GM19025 (cell line): Measurements from ENCODE around the gene DRC7.

Experiments
- ATAC-seq: cut with Tn5 transposase; IDR thresholded peaks from one replicate; pipeline ENCODE4 v1.9.1; 2021; ENCODE audit warnings: mild to moderate bottlenecking, low read depth, moderate library complexity; ENCODE audit not compliant: unreplicated experiment

DRC7 gene

DNA sequence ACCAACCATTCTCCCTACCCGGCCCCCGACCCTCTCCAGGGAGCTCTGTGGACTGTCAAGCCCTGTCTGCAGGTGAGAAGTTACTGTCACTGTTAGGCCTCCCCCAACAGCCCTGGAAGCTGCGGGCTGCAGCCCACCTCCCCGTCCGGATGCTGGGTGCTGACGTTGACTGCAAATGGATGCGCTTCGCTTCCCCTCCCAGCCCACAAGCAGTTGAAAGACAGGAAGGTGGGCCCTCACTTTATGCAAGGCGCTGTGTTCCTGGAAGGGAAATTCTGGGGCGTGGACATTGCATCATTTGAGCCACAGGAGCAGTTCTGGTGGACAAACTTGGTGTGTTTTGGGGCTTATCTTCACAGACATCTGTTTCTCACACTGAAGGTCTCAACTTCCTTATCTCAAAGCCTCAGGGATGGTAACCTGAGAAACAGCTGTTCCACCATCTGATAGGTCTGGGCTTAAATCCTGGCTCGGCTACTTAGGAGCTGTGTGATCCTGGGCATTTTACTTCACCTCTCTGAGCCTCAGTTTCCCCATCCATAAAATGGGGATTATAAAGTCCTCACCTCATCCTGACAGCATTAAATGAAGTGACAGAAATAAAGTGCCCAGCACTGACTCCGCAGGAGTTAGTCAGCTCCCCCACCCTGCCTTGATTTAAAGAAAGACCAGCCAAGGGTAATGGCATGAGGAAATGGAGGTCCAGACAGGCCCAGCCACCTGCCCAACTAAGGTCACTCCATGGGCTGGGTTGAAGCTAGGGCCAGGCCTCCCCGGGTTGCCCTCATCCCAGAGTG lies 4.6 kb upstream of the DRC7 start:
- ATAC-seq: no peak

DNA sequence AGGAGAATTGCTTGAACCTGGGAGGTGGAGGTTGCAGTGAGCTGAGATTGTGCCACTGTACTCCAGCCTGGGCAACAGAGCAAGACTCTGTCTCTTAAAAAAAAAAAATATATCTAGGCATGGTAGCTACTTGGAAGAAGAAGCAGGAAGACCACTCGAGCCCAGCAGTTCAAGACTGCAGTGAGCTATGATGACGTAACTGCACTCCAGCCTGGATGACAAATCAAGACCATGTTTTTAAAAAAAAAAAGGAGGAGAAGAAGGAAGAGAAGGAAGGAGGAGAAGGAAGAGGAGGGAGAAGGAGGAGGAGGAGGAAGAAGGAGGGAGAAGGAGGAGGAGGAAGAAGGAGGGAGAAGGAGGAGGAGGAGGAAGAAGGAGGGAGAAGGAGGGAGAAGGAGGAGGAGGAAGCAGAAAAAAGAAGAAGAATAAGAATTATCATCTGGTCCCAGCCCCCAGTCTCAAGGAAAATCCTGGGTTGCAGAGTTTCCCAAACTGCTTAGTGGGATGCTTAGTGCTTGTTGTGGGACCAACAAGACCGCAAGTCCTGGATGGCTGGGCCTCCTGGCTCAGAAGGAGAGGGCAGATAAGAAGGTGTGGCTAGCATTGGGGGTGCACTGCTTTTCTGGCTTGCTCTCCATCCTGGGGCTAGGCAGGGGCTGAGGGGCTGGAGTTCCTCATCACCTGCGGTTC lies 3.7 kb upstream of the DRC7 start:
- no peak for ATAC-seq

DNA sequence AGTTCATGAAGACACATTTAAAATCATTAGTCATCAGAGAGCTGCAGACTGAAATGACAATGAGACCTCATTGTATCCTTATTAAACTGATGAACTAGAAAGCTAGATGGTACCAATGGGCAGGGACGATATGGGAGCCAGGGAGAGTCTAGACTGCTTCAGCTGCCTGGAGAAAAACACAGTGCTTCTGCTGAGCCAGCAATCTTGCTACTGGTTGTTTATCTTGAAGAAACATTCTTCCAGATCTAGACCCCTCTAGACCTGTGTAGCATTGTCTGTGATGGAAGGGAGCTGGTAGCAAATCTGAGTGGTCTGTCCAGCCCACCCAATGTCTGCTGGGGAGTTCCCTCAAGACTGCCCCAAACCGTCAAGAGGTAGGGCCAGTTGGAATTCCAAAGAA lies 2.0 kb upstream of the DRC7 start:
- ATAC-seq: no peak

DNA sequence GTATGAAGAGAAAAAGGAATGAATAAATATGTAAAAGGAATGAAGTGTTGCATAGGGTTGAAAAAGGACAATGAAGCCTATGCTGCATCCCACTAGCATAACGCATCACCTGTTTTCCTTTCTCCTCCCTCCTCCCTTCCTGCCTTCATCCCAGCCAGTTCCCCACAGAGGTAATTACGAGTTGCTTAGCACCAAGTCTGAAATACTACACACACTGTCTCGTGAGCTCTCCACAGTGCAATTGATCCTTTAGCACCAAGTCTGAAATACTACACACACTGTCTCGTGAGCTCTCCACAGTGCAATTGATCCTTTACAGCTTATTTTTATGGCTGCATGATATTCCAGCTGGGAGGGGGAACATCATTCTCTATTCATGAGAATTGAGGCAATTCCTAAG lies 1.1 kb upstream of the DRC7 start:
- ATAC-seq: no peak

DNA sequence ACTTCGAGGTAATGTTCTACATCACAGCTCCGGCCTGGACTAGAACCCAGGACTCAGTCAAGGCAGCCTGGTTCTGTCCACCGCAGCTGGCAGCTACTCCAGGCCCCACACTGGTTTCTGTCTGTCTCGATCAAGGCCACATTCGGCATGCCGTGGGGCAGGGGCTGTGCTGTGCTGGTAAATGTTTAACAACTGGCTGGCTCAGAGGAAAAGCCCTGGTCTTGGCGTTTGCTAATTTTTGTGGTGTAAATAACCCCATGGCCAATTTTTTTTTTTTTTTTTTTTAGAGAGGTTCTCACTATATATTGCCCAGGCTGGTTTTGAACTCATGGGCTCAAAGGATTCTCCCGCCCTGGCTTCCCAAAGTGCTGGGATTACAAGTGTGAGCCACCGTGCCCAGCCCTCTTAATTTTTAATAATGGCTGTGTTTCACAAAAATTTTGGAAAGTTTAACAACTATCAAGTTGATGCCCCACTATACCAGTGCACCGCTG lies 328 bp upstream of the DRC7 start:
- ATAC-seq: no peak

DNA sequence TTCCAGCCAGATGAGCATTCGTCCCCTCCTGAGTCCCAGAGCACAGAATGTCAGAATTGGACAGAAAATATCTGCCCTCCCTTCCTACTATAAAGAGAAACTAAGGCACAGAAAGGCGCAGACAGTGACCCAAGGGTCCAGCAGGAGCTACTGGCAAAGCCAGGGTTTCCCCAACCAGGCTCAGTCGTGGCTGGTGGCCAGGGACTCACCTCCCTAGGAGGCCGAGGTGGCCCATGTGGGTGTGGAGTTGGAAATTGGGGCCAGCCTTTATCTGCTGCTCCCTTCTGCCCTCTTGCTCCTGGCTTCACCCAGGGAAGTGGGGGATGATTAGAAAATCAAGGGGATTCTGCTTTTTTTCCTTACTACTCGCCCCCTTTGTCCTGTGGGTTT lies 1.1 kb downstream of the DRC7 start:
- ATAC-seq: no peak

DNA sequence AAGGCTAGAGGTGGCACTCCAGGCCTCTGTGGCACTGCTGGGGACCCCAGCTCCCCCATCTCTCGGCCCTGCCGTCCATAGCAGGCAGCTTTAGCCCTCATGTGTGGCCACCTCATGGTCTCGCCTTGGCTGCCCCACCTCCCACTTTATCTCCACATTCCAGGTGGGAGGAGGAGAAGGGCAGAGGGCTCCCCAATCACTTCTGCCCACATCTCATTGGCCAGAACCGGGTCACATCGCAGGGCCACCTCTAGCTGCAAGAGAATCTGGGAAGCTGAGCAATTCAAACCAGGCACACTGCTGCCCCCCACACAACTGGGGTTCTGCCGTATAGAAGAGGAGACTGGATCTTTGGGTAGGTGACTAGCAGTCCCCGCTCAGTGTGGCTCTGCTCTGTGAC lies 1.6 kb downstream of the DRC7 start:
- ATAC-seq: no peak

DNA sequence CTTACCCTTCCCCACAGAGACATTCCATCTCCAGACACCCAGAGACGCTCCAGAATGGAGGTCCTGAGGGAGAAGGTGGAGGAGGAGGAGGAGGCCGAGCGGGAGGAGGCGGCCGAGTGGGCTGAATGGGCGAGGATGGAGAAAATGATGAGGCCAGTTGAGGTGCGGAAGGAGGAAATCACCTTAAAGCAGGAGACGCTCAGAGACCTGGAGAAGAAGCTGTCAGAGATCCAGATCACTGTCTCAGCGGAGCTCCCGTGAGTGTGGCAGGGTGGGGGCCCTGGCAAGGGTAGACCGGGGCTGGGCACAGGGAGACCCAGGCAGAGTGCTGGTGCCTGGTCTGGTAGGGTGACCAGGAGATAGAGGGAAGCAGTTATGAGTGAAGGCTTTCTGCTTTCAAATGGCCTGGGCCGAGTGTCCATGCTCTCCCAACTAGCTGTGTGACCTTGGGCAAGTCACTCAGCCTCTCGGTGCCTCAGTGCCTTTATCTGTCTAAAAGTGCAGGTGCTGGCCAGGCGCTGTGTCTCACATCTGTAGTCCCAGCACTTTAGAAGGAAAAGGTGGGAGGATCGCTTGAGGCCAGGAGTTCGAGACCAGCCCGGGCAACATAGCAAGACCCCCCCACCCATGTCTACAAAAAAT lies 3.4 kb downstream of the DRC7 start:
- no peak for ATAC-seq

DNA sequence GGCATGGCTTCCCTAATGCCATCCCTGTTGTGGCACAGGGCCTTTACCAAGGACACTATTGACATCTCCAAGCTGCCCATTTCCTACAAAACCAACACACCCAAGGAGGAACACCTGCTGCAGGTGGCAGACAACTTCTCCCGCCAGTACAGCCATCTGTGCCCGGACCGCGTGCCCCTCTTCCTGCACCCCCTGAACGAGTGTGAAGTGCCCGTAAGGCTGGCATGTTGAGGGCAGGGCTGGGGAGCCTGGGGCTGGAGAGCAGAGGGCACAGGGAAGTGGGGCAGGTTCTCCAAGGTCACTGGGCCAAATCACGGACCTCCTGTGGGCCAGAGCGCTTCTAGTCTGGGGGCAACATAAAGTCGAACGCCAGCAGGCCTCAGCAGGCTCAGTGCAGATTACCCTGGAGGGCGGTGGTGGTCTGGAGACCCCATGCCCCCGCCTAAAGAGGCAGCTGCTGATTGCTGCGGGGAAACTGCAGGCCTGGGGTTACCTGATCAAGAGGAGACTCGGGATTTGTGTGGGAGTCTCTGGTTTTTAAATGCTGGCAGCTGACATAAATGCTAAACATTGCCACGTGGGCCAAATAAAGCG lies 4.3 kb downstream of the DRC7 start:
- no peak for ATAC-seq

DNA sequence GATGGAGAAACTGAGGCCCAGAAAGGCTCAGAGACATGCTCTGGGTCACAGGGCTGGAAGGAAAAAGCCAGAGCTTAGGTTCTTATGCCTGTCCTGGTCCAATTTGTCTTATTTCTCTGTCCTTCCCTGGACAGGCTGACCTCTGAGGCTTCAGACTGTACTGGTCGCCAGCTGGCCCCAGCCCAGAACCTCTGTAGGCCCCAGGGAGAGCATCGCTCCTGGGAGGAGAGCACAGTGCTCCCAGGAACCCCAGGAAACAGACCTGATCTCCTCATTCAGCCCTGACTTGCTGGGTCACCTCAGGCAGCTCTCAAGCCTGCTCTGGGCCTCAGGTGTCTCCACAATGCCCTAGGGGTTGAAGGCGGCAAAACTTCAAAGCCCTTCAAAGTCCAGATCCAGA lies 4.9 kb downstream of the DRC7 start:
- no peak for ATAC-seq

DNA sequence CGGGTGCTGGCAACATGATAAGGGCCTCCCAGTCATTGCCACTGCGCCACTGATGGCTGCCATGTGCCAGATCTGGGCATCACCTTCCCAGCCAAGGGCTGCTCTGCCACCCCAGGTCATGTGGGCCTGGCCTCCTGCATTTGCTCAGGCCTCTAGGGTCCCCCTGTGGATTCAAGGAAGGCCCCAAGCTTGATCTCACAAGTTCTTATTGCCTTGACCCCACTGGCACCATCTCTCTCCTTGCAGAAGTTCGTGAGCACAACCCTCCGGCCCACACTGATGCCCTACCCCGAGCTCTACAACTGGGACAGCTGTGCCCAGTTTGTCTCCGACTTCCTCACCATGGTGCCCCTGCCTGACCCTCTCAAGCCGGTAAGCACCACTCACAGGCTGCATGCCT lies 5.3 kb downstream of the DRC7 start:
- no peak for ATAC-seq

DNA sequence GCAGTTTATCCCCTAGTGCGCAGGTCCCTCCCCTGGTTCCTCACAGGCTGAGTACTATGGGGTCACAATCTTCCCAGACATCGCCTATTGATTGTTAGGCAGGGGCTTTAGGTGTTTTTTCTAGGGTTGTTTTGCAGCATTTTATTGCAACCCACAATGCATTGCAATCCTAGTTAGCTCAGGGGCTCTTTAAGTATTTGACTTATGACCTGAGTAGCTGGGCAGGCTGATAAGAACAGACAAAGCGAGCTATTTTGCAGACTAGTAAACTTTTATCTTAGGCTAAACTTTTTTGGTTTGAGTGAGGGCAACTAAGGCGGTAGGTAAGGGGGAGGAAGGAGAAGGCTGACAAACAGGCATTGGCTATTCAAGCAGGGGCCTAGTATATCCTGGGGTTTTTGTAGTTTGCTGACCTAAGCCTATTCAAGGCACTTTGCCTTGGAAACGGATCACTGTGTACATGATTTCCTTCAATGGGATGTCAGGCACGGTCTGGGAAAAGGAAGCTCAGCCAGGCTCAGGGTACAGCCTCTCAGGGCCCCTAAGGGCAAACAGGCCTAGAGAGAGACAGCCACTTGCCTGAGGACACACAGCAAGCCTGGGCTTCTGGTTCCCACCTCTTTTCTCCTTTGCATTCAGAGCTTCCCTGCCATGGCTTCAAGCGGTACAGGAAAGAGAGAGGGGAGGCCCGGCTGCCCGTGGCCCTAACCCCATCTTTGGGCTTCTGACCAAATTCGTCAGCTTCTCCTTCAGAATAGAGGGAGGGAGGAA lies 6.4 kb downstream of the DRC7 start:
- ATAC-seq: no peak

DNA sequence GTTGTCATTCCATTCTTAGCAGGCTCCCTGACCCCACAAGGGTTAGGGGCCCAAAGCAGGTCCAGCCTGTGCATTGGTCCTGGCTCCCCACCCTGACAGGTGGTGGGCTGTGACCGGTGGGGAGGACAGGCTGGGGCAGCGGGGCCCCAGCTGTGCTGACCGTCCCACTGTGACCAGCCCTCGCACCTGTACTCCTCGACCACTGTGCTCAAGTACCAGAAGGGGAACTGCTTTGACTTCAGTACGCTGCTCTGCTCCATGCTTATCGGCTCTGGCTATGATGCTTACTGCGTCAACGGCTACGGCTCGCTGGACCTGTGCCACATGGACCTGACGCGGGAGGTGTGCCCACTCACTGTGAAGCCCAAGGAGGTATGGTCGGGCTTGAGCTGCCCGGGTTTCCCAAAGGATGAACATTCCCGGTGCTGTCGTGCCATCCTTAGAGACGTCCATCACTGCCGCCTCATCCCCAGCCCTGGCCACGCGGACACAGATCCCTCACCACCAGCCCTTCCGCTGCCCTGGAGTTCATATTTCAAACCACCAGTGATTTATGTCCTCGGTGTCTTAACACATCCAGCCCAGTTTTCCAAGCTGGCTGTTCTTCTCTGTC lies 7.3 kb downstream of the DRC7 start:
- no peak for ATAC-seq

DNA sequence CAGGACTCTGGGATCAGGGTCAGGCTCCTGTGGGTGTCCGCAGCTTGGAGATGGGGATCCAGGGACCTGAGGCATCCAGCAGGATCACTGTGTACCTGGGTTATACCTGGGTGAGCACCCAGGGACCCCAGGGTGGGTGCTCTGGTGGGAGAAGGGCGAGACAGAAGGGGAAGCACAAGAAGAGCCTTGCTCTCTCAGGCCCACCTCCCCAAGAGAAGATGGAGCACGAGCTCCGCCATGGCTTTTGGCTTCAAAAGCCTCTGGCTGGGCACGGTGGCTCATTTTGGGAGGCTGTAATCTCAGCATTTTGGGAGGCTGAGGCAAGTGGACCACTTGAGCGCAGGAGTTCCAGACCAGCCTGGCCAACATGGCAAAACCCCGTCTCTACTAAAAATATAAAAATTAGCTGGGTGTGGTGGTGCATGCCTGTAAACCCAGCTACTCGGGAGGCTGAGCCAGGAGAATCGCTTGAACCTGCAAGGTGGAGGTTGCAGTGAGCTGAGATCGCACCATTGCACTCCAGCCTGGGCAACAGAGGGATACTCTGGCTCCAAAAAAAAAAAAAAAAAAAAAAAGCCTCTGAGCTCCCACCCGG lies 8.9 kb downstream of the DRC7 start:
- no peak for ATAC-seq

DNA sequence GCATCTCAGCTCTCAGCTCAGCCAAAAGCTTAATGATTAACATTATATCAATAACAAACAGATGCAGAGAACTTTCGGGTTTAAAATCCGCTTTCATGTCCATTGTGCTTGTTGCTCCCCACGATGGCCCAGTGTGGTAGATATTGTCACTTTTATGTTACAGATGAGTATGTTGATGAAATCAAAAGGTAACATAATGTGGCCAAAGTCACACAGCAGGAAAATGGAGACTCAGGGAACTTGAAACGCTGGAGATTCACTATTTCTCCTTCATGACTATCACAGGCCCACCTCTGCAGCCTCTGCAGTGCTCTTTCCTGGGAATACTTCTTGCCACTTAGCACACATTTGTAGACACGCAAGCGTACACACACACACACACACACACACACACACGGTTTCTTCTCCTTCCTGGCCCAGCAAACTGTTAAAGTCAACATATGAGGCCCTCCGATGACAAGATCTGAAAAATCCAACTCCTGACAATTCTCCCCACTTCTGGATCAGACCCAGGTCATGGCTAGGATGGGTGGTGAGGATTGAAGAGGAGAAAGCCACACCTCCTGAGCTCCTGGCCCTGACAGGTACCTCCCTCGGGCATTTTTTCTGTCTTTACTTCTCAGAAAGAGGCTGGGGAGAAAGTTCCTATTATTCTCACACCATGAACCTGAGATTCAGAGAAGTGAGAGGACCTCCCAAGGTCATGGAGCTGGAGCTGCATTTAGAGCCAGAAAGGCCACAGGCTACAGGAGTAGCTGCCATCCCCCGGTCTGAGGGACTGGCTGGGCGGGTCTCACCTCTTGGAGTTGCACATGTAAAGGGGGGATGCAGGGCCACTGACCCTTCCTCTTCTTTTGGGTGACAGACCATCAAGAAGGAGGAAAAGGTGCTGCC lies 9.7 kb downstream of the DRC7 start:
- no peak for ATAC-seq

DNA sequence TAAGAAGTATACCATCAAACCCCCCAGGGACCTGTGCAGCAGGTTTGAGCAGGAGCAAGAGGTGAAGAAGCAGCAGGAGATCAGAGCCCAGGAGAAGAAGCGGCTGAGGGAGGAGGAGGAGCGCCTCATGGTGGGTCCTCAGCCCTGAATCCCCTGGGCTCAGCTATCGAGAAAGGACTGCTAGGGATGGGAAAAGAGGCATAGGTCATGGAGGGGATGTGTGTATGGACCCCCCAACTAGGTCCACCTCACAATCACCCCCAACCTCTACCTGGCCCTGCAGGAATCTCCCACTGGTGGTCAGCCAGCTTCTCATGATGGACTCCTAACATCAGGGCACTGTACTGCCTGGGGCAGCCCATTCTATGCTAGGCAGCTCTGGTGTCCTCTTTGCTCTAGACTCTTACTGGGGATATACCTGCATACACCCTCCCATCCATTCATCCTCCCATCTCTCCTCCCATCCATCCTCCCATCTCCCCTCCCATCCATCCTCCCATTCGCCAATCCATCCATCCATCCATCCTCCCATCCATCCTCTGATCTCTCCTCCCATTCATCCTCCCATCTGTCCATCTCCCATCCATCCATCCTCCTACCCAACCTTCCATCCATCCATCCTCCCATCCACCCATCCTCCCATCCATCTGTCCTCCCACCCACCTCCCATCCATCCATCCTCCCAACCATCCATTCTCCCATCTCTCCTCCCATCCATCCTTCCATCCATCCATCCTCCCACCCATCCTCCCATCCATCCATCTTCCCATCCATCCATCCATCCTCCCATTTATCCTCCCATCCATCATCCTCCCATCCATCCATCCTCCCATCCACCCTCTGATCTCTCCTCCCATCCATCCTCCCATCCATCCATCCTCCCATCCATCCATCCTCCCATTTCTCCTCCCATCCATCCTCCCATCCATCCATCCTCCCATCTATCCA lies 10.6 kb downstream of the DRC7 start:
- ATAC-seq: no peak

DNA sequence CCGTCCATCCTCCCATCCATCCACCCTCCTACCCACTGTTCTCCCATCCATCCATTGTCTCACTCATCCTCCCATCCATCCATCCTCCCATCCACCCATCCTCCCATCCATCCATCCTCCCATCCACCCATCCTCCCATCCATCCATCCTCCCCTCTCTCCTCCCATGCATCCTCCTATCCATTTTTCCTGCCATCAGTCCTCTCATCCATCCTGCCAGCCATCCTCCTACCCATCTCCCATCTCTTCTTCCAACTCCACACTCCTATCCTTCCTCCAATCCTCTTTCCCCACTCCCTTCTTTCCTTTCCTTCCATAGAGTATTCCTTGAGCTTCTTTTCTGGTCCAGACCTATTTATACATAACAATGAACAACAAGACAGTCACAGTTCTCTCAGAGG lies 12.1 kb downstream of the DRC7 start:
- no peak for ATAC-seq

DNA sequence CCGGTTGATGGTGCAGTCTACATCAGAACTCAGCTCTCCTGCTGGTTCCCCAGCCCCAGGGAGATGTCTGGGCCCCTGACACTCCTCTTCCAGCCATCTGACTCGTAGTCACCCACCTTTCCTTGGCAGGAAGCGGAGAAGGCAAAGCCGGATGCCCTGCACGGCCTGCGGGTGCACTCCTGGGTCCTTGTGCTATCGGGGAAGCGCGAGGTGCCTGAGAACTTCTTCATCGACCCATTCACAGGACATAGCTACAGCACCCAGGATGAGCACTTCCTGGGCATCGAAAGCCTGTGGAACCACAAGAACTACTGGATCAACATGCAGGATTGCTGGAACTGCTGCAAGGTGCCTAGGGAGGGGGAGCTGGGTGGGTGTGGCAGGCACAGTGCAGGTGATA lies 12.7 kb downstream of the DRC7 start:
- ATAC-seq: no peak
